Fibroblast of pulmonary artery (primary cell): Measurements from ENCODE around the gene TBC1D16.

Source experiments
- DNase-seq: peaks from one replicate; pipeline ENCODE4 v3.0.0-alpha.2; 2010; ENCODE audit warnings: low read depth
- H3K4me3 ChIP-seq: replicated peaks from 2 replicates; pipeline ENCODE4 v1.5.1; 2011; ENCODE audit warnings: low read depth, mild to moderate bottlenecking, control low read depth, low read length, moderate library complexity
- CTCF ChIP-seq: IDR thresholded peaks from 2 replicates; pipeline ENCODE4 v1.5.1; 2011; ENCODE audit warnings: mild to moderate bottlenecking, control low read depth, low read length, inconsistent platforms; ENCODE audit errors: missing control alignments

TBC1D16 gene

GRCh38 chr17:79948945-79949655 is 86.6 kb downstream of the TBC1D16 start:
- no peak overlapping the region for H3K4me3 ChIP-seq
- TF ChIP-seq CTCF = no peak
- DNase-seq = no peak

DNA sequence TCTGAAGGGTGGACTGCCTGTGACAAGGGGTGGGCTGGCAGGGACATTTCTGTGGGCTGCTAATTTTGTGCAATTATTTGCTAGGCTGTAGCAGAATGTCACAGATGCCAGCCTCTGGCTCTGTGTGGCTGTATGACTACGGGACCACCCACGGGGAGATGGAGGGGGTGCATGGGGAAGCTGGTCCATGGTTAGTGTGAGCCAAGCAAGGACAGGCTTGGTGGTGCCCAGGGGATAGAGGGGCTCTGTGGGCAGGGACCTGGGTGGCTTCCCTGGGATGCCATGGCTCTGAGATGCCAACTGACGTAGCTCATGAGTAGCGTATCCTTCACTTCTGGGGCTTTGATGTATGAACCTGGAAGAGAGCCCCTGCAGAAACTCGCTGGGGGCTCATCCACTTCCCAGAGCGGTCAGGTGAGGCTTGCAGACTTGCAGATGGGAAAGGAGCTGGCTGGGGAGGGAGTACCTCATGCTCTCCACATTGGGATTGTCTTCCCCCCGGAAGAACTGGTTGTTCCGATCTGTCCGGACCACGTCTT is 87.2 kb downstream of the TBC1D16 start:
- no peak for TF ChIP-seq CTCF
- H3K4me3 ChIP-seq = no peak overlapping the region
- no peak for DNase-seq

DNA sequence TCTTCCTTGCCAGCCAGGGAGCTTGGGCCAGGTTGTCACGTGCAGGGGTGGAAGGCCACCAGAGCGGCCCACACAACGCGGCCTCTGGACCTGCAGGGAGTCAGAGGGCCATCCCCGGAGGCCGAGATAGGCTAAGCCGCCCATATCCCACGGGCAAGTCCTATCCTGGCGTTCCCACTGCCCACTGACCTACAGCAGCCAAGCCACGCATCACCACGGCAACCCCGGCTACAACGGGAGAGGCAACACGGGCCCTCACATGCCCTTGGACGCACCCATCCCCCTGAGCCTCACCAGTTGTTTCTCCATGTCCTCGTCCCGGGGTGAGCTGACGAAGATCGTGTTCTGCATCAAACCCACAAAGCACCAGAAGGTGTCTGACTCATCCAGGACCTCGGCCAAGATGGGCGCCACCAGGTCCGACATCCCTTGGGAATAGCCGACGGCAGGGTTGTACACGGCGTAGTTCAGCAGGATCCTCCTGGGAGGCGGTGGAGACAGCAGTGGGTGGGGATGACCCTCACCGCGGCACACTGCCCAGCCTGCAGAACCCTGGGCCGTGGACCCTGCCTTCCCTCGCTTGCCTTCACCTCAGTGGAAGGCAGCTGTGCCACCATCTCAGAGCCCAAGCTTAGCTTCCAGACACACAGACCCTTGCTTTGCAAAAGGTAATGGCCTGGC is 88.2 kb downstream of the TBC1D16 start:
- no peak for DNase-seq
- H3K4me3 ChIP-seq = no peak overlapping the region
- TF ChIP-seq CTCF = no peak

DNA sequence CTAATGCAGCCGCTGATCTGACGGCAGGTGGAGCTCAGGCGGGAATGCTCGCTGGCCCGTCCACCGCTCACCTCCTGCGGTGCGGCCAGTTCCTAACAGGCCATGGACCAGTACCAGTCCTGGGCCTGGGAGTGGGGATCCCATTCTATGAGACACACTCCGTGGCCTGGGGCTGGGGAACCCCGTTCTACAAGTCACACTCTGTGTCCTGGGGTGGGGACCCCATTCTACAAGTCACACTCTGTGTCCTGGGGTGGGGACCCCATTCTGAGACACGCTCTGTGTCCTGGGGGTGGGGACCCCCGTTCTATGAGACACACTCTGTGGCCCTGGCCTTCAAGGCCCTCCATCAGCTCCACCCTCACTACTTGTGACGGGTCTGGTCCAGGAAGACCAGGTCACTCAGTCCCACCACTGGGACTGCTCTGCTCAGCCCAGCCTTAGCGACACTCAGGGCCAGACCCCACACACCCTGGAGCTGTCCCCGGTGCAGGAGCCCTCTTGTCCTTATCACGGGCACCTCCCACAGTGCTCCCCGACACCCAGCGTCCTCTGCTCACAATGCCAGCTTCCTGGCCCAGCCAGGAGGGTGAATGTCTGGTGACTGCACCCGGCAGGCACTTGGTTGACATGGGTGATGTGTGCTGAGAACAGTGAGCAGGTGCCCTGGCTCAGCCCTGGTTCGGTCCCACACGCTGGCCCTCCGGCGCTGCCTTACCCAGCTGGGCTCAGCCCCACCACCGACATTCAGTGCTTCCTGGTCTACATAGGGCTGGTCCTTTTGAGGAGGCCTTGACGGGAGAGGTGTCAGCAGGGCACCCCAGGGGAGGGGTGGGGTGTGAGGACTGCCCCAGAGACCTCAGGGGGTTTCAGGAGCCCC is 89.1 kb downstream of the TBC1D16 start:
- DNase-seq = no peak
- H3K4me3 ChIP-seq = no peak overlapping the region
- TF ChIP-seq CTCF = no peak

- H3K4me3 ChIP-seq = no peak overlapping the region
- DNase-seq = no peak
- TF ChIP-seq CTCF = no peak
These were observed 89.9 kb downstream of the TBC1D16 start for GRCh38 chr17:79945591-79946255.

DNA sequence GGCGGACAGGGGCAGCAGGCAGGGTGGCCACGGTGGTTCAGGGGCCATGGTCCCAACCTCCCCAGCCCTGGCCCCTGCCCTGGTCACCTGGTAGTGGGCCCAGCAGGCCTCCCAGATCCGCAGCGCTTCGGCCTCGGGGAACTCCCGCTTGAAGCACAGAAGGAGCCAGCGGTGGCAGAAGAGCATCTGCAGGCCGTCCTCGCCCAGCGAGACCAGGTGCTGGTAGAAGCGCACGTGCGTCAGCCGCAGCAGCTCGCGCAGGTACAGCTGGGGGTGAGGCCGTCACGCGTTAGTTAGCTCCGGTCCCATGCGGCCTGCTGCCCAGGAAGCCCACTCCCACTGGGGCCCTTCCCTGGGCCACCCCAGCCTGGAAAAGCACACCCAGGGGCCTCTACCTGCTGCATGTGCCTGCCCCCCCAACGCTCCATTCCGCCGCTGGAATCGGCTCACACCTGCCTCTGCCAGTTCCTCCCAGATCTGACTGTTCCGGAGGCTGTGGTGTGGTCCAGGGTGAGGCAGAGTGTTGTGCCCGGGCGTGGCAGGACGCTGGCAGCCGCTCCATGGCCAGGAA is 90.8 kb downstream of the TBC1D16 start:
- no peak overlapping the region for H3K4me3 ChIP-seq
- no peak for TF ChIP-seq CTCF
- DNase-seq = no peak
